ENCODE results near the gene LENG9.

Gene LENG9

GRCh38 chr19:54418930-54419800 lies 44.4 kb downstream of the LENG9 start:
- DNase-seq = no peak

GRCh38 chr19:54418030-54418929 lies 45.3 kb downstream of the LENG9 start:
- DNase-seq = no peak

- no peak for DNase-seq
Measured at GRCh38 chr19:54416695-54417491, 46.7 kb downstream of the LENG9 start.

GRCh38 chr19:54415901-54416673 lies 47.5 kb downstream of the LENG9 start:
- DNase-seq = no peak

GRCh38 chr19:54415208-54415900 lies 48.2 kb downstream of the LENG9 start, which contains the start of gene TTYH1:
Gene TTYH1, plus strand, starts transcription at chr19:54415464. Its CDS starts 89 bp downstream, at chr19:54415553.
- DNase-seq = no peak

- no peak for DNase-seq
Measured at GRCh38 chr19:54414156-54414555, 49.4 kb downstream of the LENG9 start.

- no peak for DNase-seq
Measured at GRCh38 chr19:54412877-54413276, 50.7 kb downstream of the LENG9 start.

All from T1000 (cell line).